Endothelial cell (in vitro differentiated cells): ENCODE data around the gene ITGAD. TPM values are rescaled to one million over a fixed set of nuclear protein-coding genes. Genes with fewer than 3 reads are reported as not detected.
"Not testable (repeated sequence)": the region's sequence is repeated elsewhere in the genome, so short reads cannot be mapped to it uniquely, and the experiment has no call there.

ENCODE experiments used
- DNase-seq: peaks from one replicate; pipeline ENCODE4 v3.0.0; 2021; ENCODE audit warnings: low spot score
- H3K27ac Mint-ChIP-seq: one replicate; pipeline ENCODE4 v1.8.0; 2021; ENCODE audit warnings: mixed read lengths, inconsistent platforms; ENCODE audit not compliant: unreplicated experiment
- H3K27me3 Mint-ChIP-seq: one replicate; pipeline ENCODE4 v1.8.0; 2021; ENCODE audit warnings: mild to moderate bottlenecking, moderate library complexity, mixed read lengths, inconsistent platforms; ENCODE audit not compliant: unreplicated experiment
- H3K36me3 Mint-ChIP-seq: one replicate; pipeline ENCODE4 v1.8.0; 2021; ENCODE audit warnings: mild to moderate bottlenecking, low read depth, mixed read lengths, inconsistent platforms; ENCODE audit not compliant: unreplicated experiment
- H3K4me1 Mint-ChIP-seq: one replicate; pipeline ENCODE4 v1.8.0; 2021; ENCODE audit warnings: mild to moderate bottlenecking, mixed read lengths, inconsistent platforms; ENCODE audit not compliant: unreplicated experiment
- H3K4me3 Mint-ChIP-seq: one replicate; pipeline ENCODE4 v1.8.0; 2021; ENCODE audit warnings: mild to moderate bottlenecking, mixed read lengths, inconsistent platforms; ENCODE audit not compliant: unreplicated experiment
- H3K9me3 Mint-ChIP-seq: one replicate; pipeline ENCODE4 v1.8.0; 2021; ENCODE audit warnings: mixed read lengths, inconsistent platforms; ENCODE audit not compliant: unreplicated experiment
- CTCF ChIP-seq: fragments of 200-600 bp; sonication (generic); IDR thresholded peaks from one replicate; pipeline ENCODE4 v1.5.0; 2021; ENCODE audit warnings: antibody characterized with exemption; ENCODE audit not compliant: unreplicated experiment
- total RNA-seq: library from RNA; stranded (reverse); fragmentation: NEBNext Ultra II Directional; extraction: Animal tissue kit (Norgen Biotek cat#: 25700); gene quantifications from one replicate; pipeline ENCODE4 v1.2.1, GENCODE V29; 2021; ENCODE audit not compliant: unreplicated experiment

The ITGAD gene
- total RNA-seq, 1 donor from 2014 or later: not detected

- Mint-ChIP-seq H3K27ac (no peak overlapping the region), H3K4me3 (no peak overlapping the region), H3K36me3 (no peaks in the 10 kb centered on the region), H3K27me3 (no peaks in the 10 kb centered on the region), H3K9me3 (no peaks in the 10 kb centered on the region), H3K4me1 (peaks cover 4% of the 10 kb centered on the region)
- DNase-seq: no peak
- no peak for TF ChIP-seq CTCF
These were observed 43.3 kb downstream of the ITGAD start for GRCh38 chr16:31436221-31437045.

- Mint-ChIP-seq H3K27me3 (peaks cover 2% of the 10 kb centered on the region), H3K4me3 (no peak overlapping the region), H3K4me1 (peaks cover 7% of the 10 kb centered on the region), H3K9me3 (no peaks in the 10 kb centered on the region), H3K27ac (no peak overlapping the region), H3K36me3 (no peaks in the 10 kb centered on the region)
- TF ChIP-seq CTCF: no peak
- DNase-seq: no peak
These were observed 45.3 kb downstream of the ITGAD start for GRCh38 chr16:31438414-31438813.

- H3K4me3 Mint-ChIP-seq, H3K9me3 Mint-ChIP-seq, DNase-seq, H3K27ac Mint-ChIP-seq, H3K4me1 Mint-ChIP-seq, H3K27me3 Mint-ChIP-seq, H3K36me3 Mint-ChIP-seq: not testable (repeated sequence)
These were observed 45.9 kb downstream of the ITGAD start for GRCh38 chr16:31439023-31439422.

- H3K9me3 Mint-ChIP-seq: no peaks in the 10 kb centered on the region
- H3K36me3 Mint-ChIP-seq: no peaks in the 10 kb centered on the region
- H3K4me3 Mint-ChIP-seq: no peak overlapping the region
- TF ChIP-seq CTCF: no peak
- H3K27ac Mint-ChIP-seq: no peak overlapping the region
- H3K4me1 Mint-ChIP-seq: peaks cover 7% of the 10 kb centered on the region
- no peak for DNase-seq
- H3K27me3 Mint-ChIP-seq: peaks cover 2% of the 10 kb centered on the region
These were observed 46.4 kb downstream of the ITGAD start for GRCh38 chr16:31439519-31439918.

- no peak for DNase-seq
- peaks cover 2% of the 10 kb centered on the region for H3K27me3 Mint-ChIP-seq
- TF ChIP-seq CTCF: no peak
- no peaks in the 10 kb centered on the region for H3K9me3 Mint-ChIP-seq
- peaks cover 7% of the 10 kb centered on the region for H3K4me1 Mint-ChIP-seq
- H3K4me3 Mint-ChIP-seq: no peak overlapping the region
- H3K36me3 Mint-ChIP-seq: no peaks in the 10 kb centered on the region
- H3K27ac Mint-ChIP-seq: no peak overlapping the region
These were observed 47.5 kb downstream of the ITGAD start for GRCh38 chr16:31440516-31441184.
